EH (cell line): ENCODE results near the gene LIX1.
A peak's percentile ranks its signal among the peaks of the same experiment; 100 is the strongest.
"Not testable (repeated sequence)": the region's sequence is repeated elsewhere in the genome, so short reads cannot be mapped to it uniquely, and the experiment has no call there.

Source experiments
- DNase-seq: peaks from one replicate; pipeline ENCODE4 v3.0.0-alpha.2; 2015; ENCODE audit warnings: low read depth

LIX1 gene

GRCh38 chr5:97141539-97141938 lies 872 bp downstream of the LIX1 start:
- no peak for DNase-seq

DNA sequence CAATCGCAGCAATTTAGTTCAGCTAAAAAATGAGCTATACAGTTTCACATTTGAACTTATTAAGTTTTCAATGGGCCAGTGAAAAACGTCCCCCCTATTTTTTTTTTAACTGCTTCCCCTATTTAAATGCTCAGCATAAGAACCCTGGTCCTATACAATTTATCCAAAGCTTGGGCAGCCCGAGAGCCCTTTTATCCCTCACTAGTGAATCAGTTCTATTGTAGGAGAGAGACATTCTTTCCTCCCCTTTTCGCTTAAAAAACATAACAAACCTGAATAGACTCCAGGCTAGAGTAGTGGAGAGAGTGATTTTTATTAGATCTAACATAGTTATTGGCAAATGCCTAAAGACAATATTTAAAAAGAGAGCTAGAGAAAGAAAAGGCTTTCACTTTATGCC lies 1.4 kb downstream of the LIX1 start:
- DNase-seq = no peak

- DNase-seq = not testable (repeated sequence)
These were observed 2.2 kb downstream of the LIX1 start for GRCh38 chr5:97140250-97140649.

GRCh38 chr5:97136475-97136874 lies 5.9 kb downstream of the LIX1 start:
- no peak for DNase-seq

DNA sequence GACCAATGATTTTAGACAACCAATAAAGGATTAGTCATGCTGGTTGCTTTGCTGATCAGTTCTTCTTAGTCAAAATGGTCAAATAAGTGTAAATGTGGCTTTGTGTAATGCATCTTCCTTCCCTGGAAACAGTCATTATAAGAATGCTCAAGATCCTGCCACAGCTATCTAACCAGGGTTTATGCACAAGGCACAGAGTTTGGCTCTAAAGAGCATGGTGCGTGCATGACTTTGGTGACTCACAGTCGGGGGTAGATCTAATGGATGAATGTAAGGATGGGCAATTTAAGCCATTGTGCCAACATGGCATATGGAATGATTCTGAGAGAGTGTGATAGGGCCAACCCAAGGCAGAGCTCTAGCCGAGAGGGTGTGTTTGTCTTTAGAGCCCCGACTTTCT lies 6.5 kb downstream of the LIX1 start:
- no peak for DNase-seq

- DNase-seq = no peak
These were observed 7.8 kb downstream of the LIX1 start for GRCh38 chr5:97134634-97135033.

GRCh38 chr5:97133101-97133500 lies 9.3 kb downstream of the LIX1 start:
- DNase-seq = peak; percentile 1

DNA sequence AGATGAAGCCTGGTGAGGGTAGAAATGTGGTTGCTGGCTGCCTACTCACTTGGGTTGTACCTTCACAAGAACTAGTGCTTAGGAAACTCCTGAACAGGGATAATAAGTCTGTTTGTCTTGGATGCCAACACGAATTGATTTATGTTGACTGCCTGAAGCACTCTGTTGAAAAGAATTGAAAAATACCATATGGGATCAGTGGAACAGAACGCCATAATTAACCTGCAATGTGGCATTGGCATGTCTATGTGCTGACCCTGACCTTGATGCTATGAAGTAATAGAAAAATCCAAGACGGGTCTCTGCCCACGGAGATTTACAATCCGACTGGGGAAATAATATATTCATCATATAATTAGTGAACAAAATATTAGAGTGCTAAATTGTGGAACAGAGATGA lies 10.5 kb downstream of the LIX1 start:
- no peak for DNase-seq

DNA sequence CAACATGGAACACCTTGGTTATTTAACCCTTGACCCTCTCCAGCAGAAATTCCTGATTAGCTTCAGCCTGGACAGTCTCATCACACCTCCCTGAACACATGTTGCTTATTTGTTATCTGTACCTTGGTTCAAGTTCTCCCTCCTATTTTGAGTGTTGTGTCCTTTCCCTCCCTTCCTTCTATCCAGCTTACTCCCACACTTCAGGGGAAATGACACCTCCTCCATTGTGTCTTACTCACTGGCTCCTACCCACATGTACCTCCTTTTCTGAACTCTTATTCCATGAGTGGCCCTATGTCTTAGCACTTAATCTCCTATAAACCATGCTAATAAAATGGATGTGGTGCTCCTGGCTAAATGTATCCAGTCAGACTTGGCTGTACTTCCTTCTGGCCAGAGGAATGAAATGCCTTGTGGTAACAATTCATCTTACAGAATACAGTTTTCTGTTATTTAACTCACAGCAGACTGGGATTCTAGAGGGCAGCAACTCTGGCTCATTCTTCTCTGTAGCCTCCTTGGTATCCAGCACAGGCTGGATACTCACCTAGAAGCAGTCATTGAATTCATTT lies 11.2 kb downstream of the LIX1 start:
- peak; percentile 54 for DNase-seq

DNA sequence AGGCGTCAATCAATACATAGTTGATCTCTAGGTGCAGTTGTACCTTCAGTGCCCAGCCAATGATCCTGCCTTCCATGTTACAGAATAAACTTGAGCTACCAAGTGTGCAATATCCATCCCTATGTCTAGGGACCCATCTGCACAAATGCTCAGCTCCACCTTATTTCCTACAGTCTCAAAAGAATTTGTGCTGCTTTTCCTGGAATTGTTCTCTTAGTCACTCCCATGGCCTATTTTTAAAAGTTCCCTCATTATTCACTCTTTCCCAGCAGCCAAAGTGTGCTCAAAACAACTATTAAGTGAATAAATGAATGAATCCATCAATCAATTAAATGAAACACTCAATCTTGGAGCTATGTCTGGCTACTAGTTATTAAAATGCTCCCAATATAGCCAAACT lies 14.7 kb downstream of the LIX1 start:
- DNase-seq = no peak

DNA sequence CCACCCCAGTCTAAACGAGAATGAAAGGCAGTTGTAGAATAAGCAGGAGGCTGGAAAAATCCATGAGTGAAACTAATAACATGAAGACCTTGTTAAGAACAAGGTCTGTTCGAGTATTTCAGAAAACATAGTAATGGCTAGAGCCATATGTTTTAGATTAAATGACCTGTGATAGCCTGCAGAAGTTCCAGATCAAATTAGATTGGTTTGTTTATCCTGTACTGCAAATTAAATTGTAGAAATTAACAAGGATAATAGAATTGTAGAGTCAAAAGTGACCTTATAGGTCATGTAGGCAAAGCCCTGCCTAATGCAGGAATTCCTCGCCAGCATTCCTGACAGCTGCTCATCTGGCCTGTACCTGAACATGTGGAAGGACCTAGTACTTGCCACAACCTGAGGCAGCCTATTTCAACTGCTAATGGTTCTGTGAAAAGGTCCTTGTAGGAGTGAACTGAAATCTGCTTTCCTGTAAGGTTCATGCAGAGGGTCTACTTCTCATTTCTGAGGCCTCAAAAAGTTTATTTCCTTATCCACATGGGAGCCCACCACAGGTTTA lies 17.2 kb downstream of the LIX1 start:
- no peak for DNase-seq

DNA sequence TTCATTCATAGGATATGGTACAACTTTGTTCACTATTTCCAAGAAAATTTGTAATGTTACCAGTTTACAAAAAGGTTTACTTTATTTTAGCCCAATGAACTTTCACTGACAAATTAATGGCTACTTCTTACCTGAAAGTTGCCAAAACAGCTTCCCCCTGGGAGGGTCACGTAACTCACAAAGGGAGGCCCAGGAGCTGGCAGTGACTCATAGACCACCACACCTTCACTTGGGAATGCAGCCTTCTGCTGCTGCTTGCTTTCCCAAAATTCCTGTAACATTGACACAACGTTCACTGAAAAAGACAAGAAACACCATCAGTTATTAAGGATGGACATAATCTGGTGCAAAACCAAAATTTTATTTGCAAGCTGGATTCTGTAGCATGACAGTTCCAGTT lies 18.1 kb downstream of the LIX1 start:
- DNase-seq = no peak

DNA sequence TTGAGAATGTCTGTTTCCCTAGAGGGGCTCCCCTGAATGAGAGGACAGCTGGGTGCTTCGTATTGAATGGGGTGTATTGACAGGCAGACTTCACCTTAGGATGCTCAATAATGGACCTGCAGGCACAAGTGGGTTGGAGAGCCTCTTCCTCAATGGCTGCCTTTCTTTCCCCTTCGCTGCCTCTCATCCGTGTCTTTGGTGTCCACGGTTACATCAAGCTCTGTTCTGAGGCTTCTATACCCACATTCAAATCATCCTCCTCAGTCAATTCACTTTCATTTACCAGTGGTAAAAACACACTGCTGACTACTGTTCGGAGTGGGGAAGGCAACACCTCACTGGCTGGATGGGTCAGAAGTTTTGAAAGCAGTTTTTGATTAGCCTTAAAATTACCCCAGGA lies 20.6 kb downstream of the LIX1 start:
- no peak for DNase-seq

- DNase-seq = no peak
These were observed 22.2 kb downstream of the LIX1 start for GRCh38 chr5:97120195-97120594.

DNA sequence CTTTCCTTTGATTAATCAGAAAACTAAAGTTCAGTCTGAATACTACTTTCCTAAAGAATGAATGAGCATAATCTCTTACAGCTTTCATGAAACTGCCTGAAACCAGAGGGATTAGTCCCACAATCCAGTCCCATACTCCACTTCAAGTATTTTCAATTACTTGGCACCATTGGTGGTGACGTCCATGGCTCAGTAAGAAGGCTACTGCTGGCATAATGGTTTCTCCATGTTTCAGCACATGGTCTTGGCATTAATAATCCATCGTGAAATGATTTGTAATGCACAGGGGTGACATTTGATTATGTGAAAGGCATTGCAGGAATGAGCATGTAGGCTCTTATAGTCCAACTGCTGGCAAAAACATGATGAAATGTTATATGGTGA lies 23.4 kb downstream of the LIX1 start:
- DNase-seq = no peak

DNA sequence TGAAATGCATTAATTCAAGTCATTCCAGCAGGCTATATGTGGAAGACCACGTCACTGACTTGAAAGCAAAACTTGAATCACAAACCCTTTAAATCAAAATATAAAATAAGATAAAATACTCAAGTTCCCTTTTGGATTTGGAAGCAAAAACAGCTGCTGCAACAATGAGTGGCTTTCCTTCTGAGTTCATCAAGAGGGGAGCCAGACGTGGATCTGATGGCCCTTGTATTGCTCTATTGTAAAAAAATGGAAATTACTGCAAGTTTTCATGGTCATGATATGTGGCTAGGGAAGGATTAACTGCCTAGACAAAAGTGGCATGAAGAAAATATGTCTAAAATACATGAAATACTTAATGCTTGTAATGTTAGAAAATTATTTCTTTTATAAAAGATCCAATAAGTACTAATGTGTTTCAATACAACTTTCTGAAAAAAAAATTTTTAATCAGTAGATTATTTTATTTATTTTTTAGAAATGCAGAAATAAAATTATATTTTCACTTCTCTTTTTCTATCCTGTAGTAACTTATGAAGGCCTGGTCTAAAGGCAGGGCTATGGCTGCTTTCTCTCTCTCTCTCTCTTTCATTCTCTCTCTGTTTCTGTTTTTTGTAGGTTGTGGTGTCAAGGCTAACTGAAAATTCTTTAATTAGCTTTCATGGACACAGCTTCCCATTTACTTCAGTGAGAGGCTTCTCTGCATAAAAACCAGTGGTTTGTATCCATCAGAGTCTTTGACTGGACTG lies 24.0 kb downstream of the LIX1 start:
- no peak for DNase-seq

GRCh38 chr5:97115932-97116331 lies 26.5 kb downstream of the LIX1 start:
- no peak for DNase-seq

DNA sequence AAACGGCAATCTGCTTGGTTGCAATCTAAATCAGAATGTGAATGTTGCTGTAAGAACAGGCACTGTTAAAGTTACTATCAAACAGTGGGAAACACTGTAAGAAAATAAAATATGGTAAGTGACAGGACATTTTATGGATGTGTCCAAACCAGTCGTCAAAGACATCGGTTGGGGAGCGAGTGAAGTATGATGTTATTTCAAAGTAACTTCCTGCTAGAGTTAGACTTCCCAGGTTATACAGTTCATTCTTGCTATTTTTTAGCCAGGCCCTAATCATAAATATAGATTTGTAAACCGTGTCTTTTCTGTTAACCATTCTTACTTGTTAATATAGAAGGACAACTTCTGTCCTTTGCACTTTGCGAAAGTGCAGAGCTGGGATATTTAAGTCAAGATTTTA lies 30.2 kb downstream of the LIX1 start:
- no peak for DNase-seq

DNA sequence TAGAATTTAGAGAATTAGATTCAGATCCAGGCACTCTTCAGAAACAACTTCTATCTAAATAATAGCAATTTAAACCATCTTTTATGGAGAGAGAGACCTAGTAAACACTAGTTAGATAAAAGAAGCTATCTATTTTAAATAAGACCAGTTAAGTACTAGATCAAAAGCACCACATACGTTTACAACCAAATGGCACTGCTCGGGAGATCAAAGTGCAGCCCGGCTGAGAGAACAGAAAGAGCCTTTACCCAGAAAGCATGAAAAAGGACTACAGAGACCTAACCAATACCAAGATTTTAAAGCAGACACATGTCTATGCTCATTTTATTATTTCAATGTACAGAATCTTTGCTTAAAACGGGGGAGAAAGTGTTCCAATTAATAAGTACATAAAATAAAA lies 30.8 kb downstream of the LIX1 start:
- no peak for DNase-seq

- no peak for DNase-seq
These were observed 31.4 kb downstream of the LIX1 start for GRCh38 chr5:97111004-97111403.

DNA sequence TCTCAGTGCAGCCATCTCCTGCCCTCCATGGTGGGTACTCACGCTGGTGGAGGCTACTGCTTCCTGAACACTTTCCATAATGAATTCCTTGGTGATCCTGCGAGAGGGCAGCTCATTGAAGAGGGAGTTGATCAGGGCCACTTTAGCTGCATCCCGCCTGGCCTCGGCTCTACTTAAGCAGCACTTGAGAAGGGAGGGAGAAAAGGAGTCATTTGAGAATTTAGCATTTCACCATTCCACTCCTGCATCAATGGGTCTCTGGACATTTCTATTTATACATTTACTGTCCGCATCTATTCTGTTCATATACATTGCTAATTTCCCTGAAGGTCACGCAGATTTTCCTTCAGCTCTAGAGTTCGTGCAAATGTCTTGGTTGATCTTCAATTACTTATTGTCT lies 35.1 kb downstream of the LIX1 start:
- DNase-seq = no peak

DNA sequence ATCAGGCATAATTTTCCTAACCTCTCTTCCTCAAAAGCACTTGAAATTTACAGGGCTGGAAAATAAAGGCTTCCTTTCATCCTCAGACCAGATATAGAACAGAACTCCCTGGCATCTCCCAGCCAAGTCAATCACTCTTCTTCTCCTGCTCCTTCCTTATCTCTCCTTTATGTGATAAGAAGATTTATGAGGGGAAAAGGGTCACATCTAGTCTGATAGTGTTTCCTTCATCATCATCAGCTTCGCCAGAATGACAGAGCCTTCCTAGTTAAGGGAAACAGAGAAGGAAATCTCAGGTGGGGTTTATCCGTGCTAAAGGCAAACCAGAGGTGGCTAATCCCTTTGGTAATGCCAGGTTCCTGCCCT lies 36.2 kb downstream of the LIX1 start:
- DNase-seq = no peak

DNA sequence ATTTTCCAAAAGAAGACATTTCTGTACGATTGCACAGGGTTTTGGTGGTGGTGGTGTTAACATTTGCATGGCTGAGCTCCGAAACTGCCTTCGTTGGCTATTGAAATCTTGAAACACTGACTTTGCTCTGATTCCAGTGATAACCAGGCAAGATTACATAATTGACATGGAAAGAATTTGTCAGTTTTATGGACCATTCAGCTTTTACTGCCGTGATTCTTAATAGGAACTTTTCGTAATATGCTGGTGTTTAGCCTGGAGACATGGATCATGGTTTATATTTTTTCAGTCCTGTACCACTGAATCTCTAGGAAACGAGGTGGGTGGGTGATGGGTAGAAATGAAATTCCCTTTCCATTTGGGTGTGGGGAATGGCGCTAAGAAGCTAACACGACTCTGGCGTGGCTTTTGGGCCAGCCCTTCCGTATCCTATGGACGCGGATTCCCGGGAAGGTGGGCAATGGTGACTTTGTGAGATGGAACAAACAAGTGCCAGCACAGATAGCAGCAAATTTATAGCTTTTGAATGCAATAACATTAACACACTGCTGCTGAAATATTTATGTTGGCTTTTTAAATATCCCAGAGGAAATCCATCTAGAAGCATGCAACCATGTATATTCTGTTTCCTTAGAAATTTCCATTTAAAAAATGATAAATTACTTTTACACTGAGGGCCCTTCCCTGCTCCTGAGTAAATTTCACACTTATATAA lies 36.8 kb downstream of the LIX1 start:
- DNase-seq = no peak
